HG03095 (cell line): ENCODE data around the gene DEFB112.

ENCODE experiments used
- ATAC-seq: cut with Tn5 transposase; IDR thresholded peaks from one replicate; pipeline ENCODE4 v1.9.1; 2021; ENCODE audit warnings: moderate library complexity; ENCODE audit not compliant: unreplicated experiment

The DEFB112 gene

DNA sequence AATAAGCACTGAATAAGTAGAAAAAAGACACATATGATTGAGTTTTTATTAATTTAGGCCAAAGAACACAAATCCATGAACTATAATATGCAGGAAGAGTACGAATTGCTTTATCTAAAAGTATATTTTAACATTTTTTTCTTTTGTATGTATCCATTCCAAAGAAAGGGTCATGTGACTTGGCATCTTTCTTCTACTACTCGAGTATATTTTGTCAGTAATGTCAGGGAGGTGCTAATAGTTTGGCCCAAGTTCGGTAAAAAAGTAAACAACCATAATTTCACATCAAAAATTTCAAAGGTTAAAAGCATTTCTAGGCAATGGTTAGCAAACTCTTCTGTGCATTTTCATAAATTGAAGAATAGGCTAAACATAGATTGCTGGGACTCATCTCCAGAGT lies 46.6 kb downstream of the DEFB112 start:
- ATAC-seq = no peak

DNA sequence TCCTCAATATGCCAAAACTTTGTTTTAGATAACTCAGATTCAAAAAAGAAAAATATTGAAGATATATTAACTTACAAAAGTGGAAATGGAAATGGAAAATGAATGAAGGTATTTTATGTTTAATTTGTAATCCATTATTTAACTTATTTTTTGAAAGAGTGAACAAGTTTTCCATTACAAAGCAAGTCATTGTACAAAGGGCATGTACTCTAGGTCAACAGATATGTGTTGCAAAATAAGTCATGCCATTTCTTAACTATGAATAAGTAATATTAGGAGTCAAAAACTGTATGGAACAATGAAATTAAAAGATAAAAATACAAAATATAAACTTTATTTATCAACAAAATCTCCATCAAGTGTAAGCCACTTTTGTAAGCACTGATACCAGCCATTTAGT lies 54.5 kb downstream of the DEFB112 start:
- ATAC-seq = no peak
